A549 (cell line): Measurements from ENCODE around the gene FOXP1. TPM values are rescaled to one million over a fixed set of nuclear protein-coding genes. Genes with fewer than 3 reads are reported as not detected.

Experiments used
- ATAC-seq, 2 experiments: fragments of 200-7000 bp in 1 of 2; fragments of >200 bp in 1 of 2; cut with Nextera tagmentation in 1 of 2; cut with Tn5 transposase in 1 of 2; 3 replicates each; pipeline versions ENCODE4 v1.8.0 to v1.9.1; 2018 to 2020; ENCODE audit warnings: mild to moderate bottlenecking in 1 of 2, moderate library complexity in 1 of 2
- CTCF ChIA-PET: fragments of 300-600 bp; sonication (Branson Sonifier 250); formaldehyde crosslinking; extraction: SDS; loops from one replicate; lab custom pipeline; 2021; ENCODE audit warnings: antibody characterized with exemption, inconsistent platforms; lab: Yijun Ruan, JAX
- POLR2A ChIA-PET: fragments of 350-600 bp; formaldehyde crosslinking; extraction: SDS; loops from one replicate; lab custom pipeline; 2021; ENCODE audit warnings: antibody characterized with exemption, inconsistent platforms; lab: Yijun Ruan, JAX
- DNase-seq, 2 experiments: peaks; one replicate each; pipeline versions ENCODE4 v3.0.0 to v3.0.0-alpha.2; 2011 to 2016; ENCODE audit warnings: low read depth in 1 of 2, low spot score in 1 of 2
- FAIRE-seq: peaks from 2 replicates; lab custom pipeline; 2011; peaks lifted over from hg19 to GRCh38; lab: Jason Lieb, UNC
- H3K27ac ChIP-seq, 2 experiments: fragments of >200 bp; sonication (Bioruptor Twin); formaldehyde crosslinking; 3 replicates each; pipeline ENCODE4 v1.5.1; 2016 to 2017
- H3K4me1 ChIP-seq: fragments of >200 bp; sonication (Bioruptor Twin); formaldehyde crosslinking; 3 replicates; pipeline ENCODE4 v1.6.1; 2016
- H3K4me2 ChIP-seq: fragments of >200 bp; sonication (Bioruptor Twin); formaldehyde crosslinking; 3 replicates; pipeline ENCODE4 v1.6.1; 2016
- H3K4me3 ChIP-seq: fragments of >200 bp; sonication (Bioruptor Twin); formaldehyde crosslinking; 3 replicates; pipeline ENCODE4 v1.5.1; 2016
- H3K9me3 ChIP-seq: fragments of >200 bp; sonication (Bioruptor Twin); formaldehyde crosslinking; 3 replicates; pipeline ENCODE4 v1.6.1; 2016
- FOSB ChIP-seq: fragments of 250-450 bp; sonication (Bioruptor Pico); IDR thresholded peaks from 2 replicates; pipeline ENCODE4 v1.5.0; 2020; ENCODE audit warnings: mild to moderate bottlenecking, moderate library complexity
- FOXS1 ChIP-seq: fragments of 250-450 bp; sonication (Bioruptor Pico); IDR thresholded peaks from 2 replicates; pipeline ENCODE4 v1.5.0; 2020; ENCODE audit warnings: mild to moderate bottlenecking, moderate library complexity
- GATA3 ChIP-seq: IDR thresholded peaks from 2 replicates; pipeline ENCODE4 v1.6.1; 2012; ENCODE audit warnings: borderline replicate concordance
- HOXA7 ChIP-seq: fragments of 250-450 bp; sonication (Bioruptor Pico); IDR thresholded peaks from 2 replicates; pipeline ENCODE4 v1.5.0; 2020; ENCODE audit warnings: mild to moderate bottlenecking, moderate library complexity
- HOXB13 ChIP-seq: fragments of 250-450 bp; sonication (Bioruptor Pico); IDR thresholded peaks from 2 replicates; pipeline ENCODE4 v1.5.0; 2020; ENCODE audit warnings: low read depth, mild to moderate bottlenecking, moderate library complexity
- JUN ChIP-seq, 2 experiments: fragments of >200 bp; sonication (Bioruptor Twin); formaldehyde crosslinking; IDR thresholded peaks; 2 replicates in 1 of 2; 3 replicates in 1 of 2; pipeline ENCODE4 v1.6.1; 2016 to 2017
- KDM1A ChIP-seq: fragments of 200-600 bp; sonication (generic); IDR thresholded peaks from 2 replicates; pipeline ENCODE4 v1.6.1; 2016; ENCODE audit warnings: low read depth, mild to moderate bottlenecking
- KDM5A ChIP-seq: fragments of 200-600 bp; sonication (generic); IDR thresholded peaks from 2 replicates; pipeline ENCODE4 v1.6.1; 2016; ENCODE audit warnings: antibody characterized with exemption, mild to moderate bottlenecking
- MAZ ChIP-seq: fragments of 150-350 bp; IDR thresholded peaks from 2 replicates; pipeline ENCODE4 v1.6.1; 2014; ENCODE audit warnings: antibody characterized with exemption, low read depth, low read length, borderline replicate concordance
- PBX3 ChIP-seq: IDR thresholded peaks from 2 replicates; pipeline ENCODE4 v1.6.1; 2012
- RARB ChIP-seq: fragments of 250-450 bp; sonication (Bioruptor Pico); IDR thresholded peaks from 2 replicates; pipeline ENCODE4 v1.8.0; 2021; ENCODE audit warnings: mild to moderate bottlenecking, moderate library complexity
- RCOR1 ChIP-seq: fragments of 150-350 bp; IDR thresholded peaks from 2 replicates; pipeline ENCODE4 v1.6.1; 2014; ENCODE audit warnings: antibody characterized with exemption, low read length, low read depth
- RFX5 ChIP-seq: fragments of 450-650 bp; IDR thresholded peaks from 2 replicates; pipeline ENCODE4 v1.7.1; 2014; ENCODE audit warnings: antibody characterized with exemption, mild to moderate bottlenecking, moderate library complexity
- RNF2 ChIP-seq: fragments of 200-600 bp; sonication (generic); IDR thresholded peaks from 2 replicates; pipeline ENCODE4 v1.6.1; 2016; ENCODE audit warnings: low read depth, mild to moderate bottlenecking, antibody characterized with exemption, moderate library complexity, borderline replicate concordance
- TP53 ChIP-seq: fragments of 250-450 bp; sonication (Bioruptor Pico); IDR thresholded peaks from 2 replicates; pipeline ENCODE4 v1.5.0; 2021; ENCODE audit warnings: mild to moderate bottlenecking, moderate library complexity
- ZC3H11A ChIP-seq: fragments of 450-650 bp; IDR thresholded peaks from 2 replicates; pipeline ENCODE4 v1.6.1; 2014; ENCODE audit warnings: antibody characterized with exemption, mild to moderate bottlenecking
- ZNF302 ChIP-seq: fragments of 250-450 bp; sonication (Bioruptor Pico); IDR thresholded peaks from 2 replicates; pipeline ENCODE4 v1.9.0; 2021; ENCODE audit warnings: inconsistent platforms, mild to moderate bottlenecking, moderate library complexity
- WGBS: methylation state at CpG from one replicate; pipeline ENCODE4 v1.1.6; 2017; ENCODE audit errors: missing lambda C conversion rate; 5-methylcytosine and 5-hydroxymethylcytosine counted together
- polyA plus RNA-seq, 4 experiments: library from polyadenylated mRNA; depleted of rRNA in 3 of 4; stranded (reverse); fragments of >200 nt; fragmentation: RNase III in 1 of 4; extraction: RNeasy Plus Mini Kit Qiagen cat#74134 plus additional on column Dnase treatment in 1 of 4; gene quantifications; 2 replicates in 3 of 4; 3 replicates in 1 of 4; pipeline ENCODE4 v1.2.3, GENCODE V29; 2011 to 2017
- TF ChIP-seq, protein P1 (sequence below): fragments of 250-450 bp; sonication (Bioruptor Pico); IDR thresholded peaks from 2 replicates; pipeline ENCODE4 v1.5.0; 2021; ENCODE audit warnings: mild to moderate bottlenecking, moderate library complexity, borderline replicate concordance
- TF ChIP-seq, protein P2 (sequence below): fragments of 200-600 bp; sonication (generic); IDR thresholded peaks from 2 replicates; pipeline ENCODE4 v1.6.1; 2016; ENCODE audit warnings: antibody characterized with exemption, mild to moderate bottlenecking, moderate library complexity

The FOXP1 gene
- polyA plus RNA-seq, 2 of the 4 experiments (the other 2 are of a cell fraction) = 12.8 to 13.9 TPM

GRCh38 chr3:71047616-71048531 is 535.7 kb downstream of the FOXP1 start:
- no peak for ATAC-seq
- WGBS = 88% methylated on average over 8 of the region's 8 CpGs
- DNase-seq = no peak
- H3K27ac ChIP-seq = no peak overlapping the region
- H3K4me3 ChIP-seq = no peak overlapping the region
- FAIRE-seq = no peak
- H3K4me2 ChIP-seq = no peak overlapping the region
- CTCF ChIA-PET = interaction anchor here (0.7 to 2.3 kb wide), 2 partner anchors 9 to 534 kb away, joined by 3 to 4 read pairs; no protein-coding TSS in a partner anchor
- POLR2A ChIA-PET = no interaction called here
- no peak for TF ChIP-seq KDM5A
- TF ChIP-seq, protein P1, sequence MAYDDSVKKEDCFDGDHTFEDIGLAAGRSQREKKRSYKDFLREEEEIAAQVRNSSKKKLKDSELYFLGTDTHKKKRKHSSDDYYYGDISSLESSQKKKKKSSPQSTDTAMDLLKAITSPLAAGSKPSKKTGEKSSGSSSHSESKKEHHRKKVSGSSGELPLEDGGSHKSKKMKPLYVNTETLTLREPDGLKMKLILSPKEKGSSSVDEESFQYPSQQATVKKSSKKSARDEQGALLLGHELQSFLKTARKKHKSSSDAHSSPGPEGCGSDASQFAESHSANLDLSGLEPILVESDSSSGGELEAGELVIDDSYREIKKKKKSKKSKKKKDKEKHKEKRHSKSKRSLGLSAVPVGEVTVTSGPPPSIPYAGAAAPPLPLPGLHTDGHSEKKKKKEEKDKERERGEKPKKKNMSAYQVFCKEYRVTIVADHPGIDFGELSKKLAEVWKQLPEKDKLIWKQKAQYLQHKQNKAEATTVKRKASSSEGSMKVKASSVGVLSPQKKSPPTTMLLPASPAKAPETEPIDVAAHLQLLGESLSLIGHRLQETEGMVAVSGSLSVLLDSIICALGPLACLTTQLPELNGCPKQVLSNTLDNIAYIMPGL (CRISPR knock-in tag) = no peak
- no peak for TF ChIP-seq RARB (CRISPR knock-in tag)
- TF ChIP-seq FOXS1 (CRISPR knock-in tag) = no peak
- TF ChIP-seq, protein P2, sequence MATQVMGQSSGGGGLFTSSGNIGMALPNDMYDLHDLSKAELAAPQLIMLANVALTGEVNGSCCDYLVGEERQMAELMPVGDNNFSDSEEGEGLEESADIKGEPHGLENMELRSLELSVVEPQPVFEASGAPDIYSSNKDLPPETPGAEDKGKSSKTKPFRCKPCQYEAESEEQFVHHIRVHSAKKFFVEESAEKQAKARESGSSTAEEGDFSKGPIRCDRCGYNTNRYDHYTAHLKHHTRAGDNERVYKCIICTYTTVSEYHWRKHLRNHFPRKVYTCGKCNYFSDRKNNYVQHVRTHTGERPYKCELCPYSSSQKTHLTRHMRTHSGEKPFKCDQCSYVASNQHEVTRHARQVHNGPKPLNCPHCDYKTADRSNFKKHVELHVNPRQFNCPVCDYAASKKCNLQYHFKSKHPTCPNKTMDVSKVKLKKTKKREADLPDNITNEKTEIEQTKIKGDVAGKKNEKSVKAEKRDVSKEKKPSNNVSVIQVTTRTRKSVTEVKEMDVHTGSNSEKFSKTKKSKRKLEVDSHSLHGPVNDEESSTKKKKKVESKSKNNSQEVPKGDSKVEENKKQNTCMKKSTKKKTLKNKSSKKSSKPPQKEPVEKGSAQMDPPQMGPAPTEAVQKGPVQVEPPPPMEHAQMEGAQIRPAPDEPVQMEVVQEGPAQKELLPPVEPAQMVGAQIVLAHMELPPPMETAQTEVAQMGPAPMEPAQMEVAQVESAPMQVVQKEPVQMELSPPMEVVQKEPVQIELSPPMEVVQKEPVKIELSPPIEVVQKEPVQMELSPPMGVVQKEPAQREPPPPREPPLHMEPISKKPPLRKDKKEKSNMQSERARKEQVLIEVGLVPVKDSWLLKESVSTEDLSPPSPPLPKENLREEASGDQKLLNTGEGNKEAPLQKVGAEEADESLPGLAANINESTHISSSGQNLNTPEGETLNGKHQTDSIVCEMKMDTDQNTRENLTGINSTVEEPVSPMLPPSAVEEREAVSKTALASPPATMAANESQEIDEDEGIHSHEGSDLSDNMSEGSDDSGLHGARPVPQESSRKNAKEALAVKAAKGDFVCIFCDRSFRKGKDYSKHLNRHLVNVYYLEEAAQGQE = no peak
- no peak for TF ChIP-seq TP53
- no peak for TF ChIP-seq ZNF302 (CRISPR knock-in tag)
- no peak for TF ChIP-seq RCOR1
- no peak for TF ChIP-seq RNF2
- no peak for TF ChIP-seq JUN (IDR thresholded peaks at IDR 0.05)
- TF ChIP-seq MAZ = no peak
- TF ChIP-seq RFX5 = no peak
- TF ChIP-seq KDM1A = no peak
- no peak for TF ChIP-seq HOXA7 (CRISPR knock-in tag)
- TF ChIP-seq HOXB13 (CRISPR knock-in tag) = no peak
- no peak for TF ChIP-seq GATA3
- H3K4me1 ChIP-seq = peaks cover 44% of the 10 kb centered on the region
- no peaks in the 10 kb centered on the region for H3K9me3 ChIP-seq

GRCh38 chr3:71046791-71047190 is 536.7 kb downstream of the FOXP1 start:
- POLR2A ChIA-PET = no interaction called here
- FAIRE-seq (no peak), DNase-seq (no peak)
- H3K27ac ChIP-seq = no peak overlapping the region
- CTCF ChIA-PET = interaction anchor here (2.3 kb wide), 1 partner anchor 10 kb away, joined by 4 read pairs; no protein-coding TSS in a partner anchor
- 85% methylated on average over 3 of the region's 3 CpGs for WGBS
- H3K4me1 ChIP-seq = peaks cover 33% of the 10 kb centered on the region
- H3K4me2 ChIP-seq = no peak overlapping the region
- TF ChIP-seq PBX3 = no peak
- TF ChIP-seq RFX5 = no peak
- no peak for TF ChIP-seq KDM5A
- no peak for TF ChIP-seq HOXB13 (CRISPR knock-in tag)
- no peak for TF ChIP-seq ZC3H11A
- TF ChIP-seq FOSB (CRISPR knock-in tag) = no peak
- TF ChIP-seq GATA3 = no peak
- TF ChIP-seq, all 56 proteins: peak for 0
- ATAC-seq = no peak
- Histone ChIP-seq H3K4me3 (no peak overlapping the region), H3K9me3 (no peaks in the 10 kb centered on the region)
